Mesendoderm (in vitro differentiated cells): ENCODE data around the gene GMIP.
"Not testable (repeated sequence)": the region's sequence is repeated elsewhere in the genome, so short reads cannot be mapped to it uniquely, and the experiment has no call there.

Source experiments
- DNase-seq: peaks from one replicate; pipeline ENCODE4 v3.0.0; 2013
- H2AK5ac ChIP-seq: 2 replicates; pipeline ENCODE4 v1.6.1; 2013; ENCODE audit warnings: low read length, inconsistent platforms
- H2BK120ac ChIP-seq: 2 replicates; pipeline ENCODE4 v1.6.1; 2013; ENCODE audit warnings: low read depth, mild to moderate bottlenecking, low read length, moderate library complexity, mixed read lengths
- H2BK15ac ChIP-seq: replicated peaks from 2 replicates; pipeline ENCODE4 v1.6.1; 2013; ENCODE audit warnings: low read depth, mild to moderate bottlenecking, moderate library complexity
- H2BK5ac ChIP-seq: 2 replicates; pipeline ENCODE4 v1.6.1; 2013; ENCODE audit warnings: low read length, inconsistent platforms
- H3K18ac ChIP-seq: 2 replicates; pipeline ENCODE4 v1.6.1; 2013; ENCODE audit warnings: mild to moderate bottlenecking, low read length, mixed read lengths
- H3K23ac ChIP-seq: one replicate; pipeline ENCODE4 v1.6.1; 2013; ENCODE audit warnings: low read length
- H3K27ac ChIP-seq: 2 replicates; pipeline ENCODE4 v1.5.1; 2013; ENCODE audit warnings: low read depth, mild to moderate bottlenecking, inconsistent platforms, low read length, moderate library complexity
- H3K27me3 ChIP-seq: 2 replicates; pipeline ENCODE4 v1.6.1; 2013; ENCODE audit warnings: low read length, control low read depth, mild to moderate bottlenecking, inconsistent platforms; ENCODE audit not compliant: insufficient read depth, poor library complexity
- H3K36me3 ChIP-seq: 2 replicates; pipeline ENCODE4 v1.6.1; 2013; ENCODE audit warnings: low read length, inconsistent platforms; ENCODE audit not compliant: control insufficient read depth, insufficient read depth
- H3K4ac ChIP-seq: one replicate; pipeline ENCODE4 v1.6.1; 2013; ENCODE audit warnings: low read depth, mild to moderate bottlenecking, low read length, moderate library complexity
- H3K4me1 ChIP-seq: 2 replicates; pipeline ENCODE4 v1.6.1; 2013; ENCODE audit warnings: low read depth, low read length, inconsistent platforms; ENCODE audit not compliant: control insufficient read depth
- H3K4me2 ChIP-seq: 2 replicates; pipeline ENCODE4 v1.6.1; 2013; ENCODE audit warnings: low read length
- H3K4me3 ChIP-seq: 2 replicates; pipeline ENCODE4 v1.5.1; 2013; ENCODE audit warnings: mild to moderate bottlenecking, low read length
- H3K56ac ChIP-seq: one replicate; pipeline ENCODE4 v1.6.1; 2013; ENCODE audit warnings: low read length
- H3K79me1 ChIP-seq: 2 replicates; pipeline ENCODE4 v1.6.1; 2013; ENCODE audit warnings: low read length, inconsistent platforms
- H3K79me2 ChIP-seq: 2 replicates; pipeline ENCODE4 v1.6.1; 2013; ENCODE audit warnings: mild to moderate bottlenecking, low read length; ENCODE audit not compliant: control insufficient read depth, insufficient read depth
- H3K9ac ChIP-seq: 2 replicates; pipeline ENCODE4 v1.6.1; 2013; ENCODE audit warnings: low read length, inconsistent platforms
- H4K5ac ChIP-seq: one replicate; pipeline ENCODE4 v1.6.1; 2013; ENCODE audit warnings: low read length
- H4K8ac ChIP-seq: one replicate; pipeline ENCODE4 v1.6.1; 2013; ENCODE audit warnings: low read depth, mild to moderate bottlenecking, control low read depth, low read length, moderate library complexity
- WGBS: extraction: QIAGEN DNeasy Blood & Tissue Kit; methylation state at CpG from one replicate; pipeline ENCODE4 v1.1.7; 2013; ENCODE audit warnings: low lambda C conversion rate, missing lambda C conversion rate; ENCODE audit not compliant: insufficient coverage; ENCODE audit errors: extremely low coverage; 5-methylcytosine and 5-hydroxymethylcytosine counted together

GMIP gene

GRCh38 chr19:19686119-19686518 is 42.7 kb upstream of the GMIP start:
- not testable (repeated sequence) for H3K4me1 ChIP-seq, H4K8ac ChIP-seq, H3K56ac ChIP-seq, H3K27me3 ChIP-seq, H2BK15ac ChIP-seq, H2BK120ac ChIP-seq, H3K23ac ChIP-seq, H3K27ac ChIP-seq, DNase-seq, H3K79me2 ChIP-seq, H3K4me2 ChIP-seq, H2AK5ac ChIP-seq, H3K18ac ChIP-seq, H3K9ac ChIP-seq, H3K36me3 ChIP-seq, H2BK5ac ChIP-seq, H4K5ac ChIP-seq, H3K4ac ChIP-seq, H3K79me1 ChIP-seq, H3K4me3 ChIP-seq
- no CpG with 5 or more reads among the region's 15 CpGs for WGBS

- no peak overlapping the region for H2BK5ac ChIP-seq
- H3K4me2 ChIP-seq: no peak overlapping the region
- no peak overlapping the region for H4K8ac ChIP-seq
- no peaks in the 10 kb centered on the region for H3K4me1 ChIP-seq
- no peak overlapping the region for H4K5ac ChIP-seq
- no peak overlapping the region for H3K4ac ChIP-seq
- peaks cover 2% of the 10 kb centered on the region for H3K79me2 ChIP-seq
- H3K9ac ChIP-seq: no peak overlapping the region
- H3K4me3 ChIP-seq: no peak overlapping the region
- H3K23ac ChIP-seq: no peak overlapping the region
- no peak overlapping the region for H2AK5ac ChIP-seq
- H3K56ac ChIP-seq: no peak overlapping the region
- H3K36me3 ChIP-seq: peaks cover 4% of the 10 kb centered on the region
- no CpG with 5 or more reads among the region's 20 CpGs for WGBS
- H2BK120ac ChIP-seq: no peak overlapping the region
- DNase-seq: no peak
- H3K18ac ChIP-seq: no peak overlapping the region
- no peak overlapping the region for H3K27ac ChIP-seq
- H3K27me3 ChIP-seq: no peaks in the 10 kb centered on the region
- H3K79me1 ChIP-seq: peaks cover 6% of the 10 kb centered on the region
- no peak overlapping the region for H2BK15ac ChIP-seq
These were observed 36.0 kb upstream of the GMIP start for GRCh38 chr19:19679176-19680073.

- DNase-seq: no peak
- Histone ChIP-seq H3K9ac (no peak overlapping the region), H3K27me3 (no peaks in the 10 kb centered on the region), H3K4ac (no peak overlapping the region), H3K4me3 (no peak overlapping the region), H4K8ac (no peak overlapping the region), H3K27ac (no peak overlapping the region), H2AK5ac (no peak overlapping the region), H2BK120ac (no peak overlapping the region), H2BK15ac (no peak overlapping the region), H3K79me1 (peaks cover 6% of the 10 kb centered on the region), H3K79me2 (peaks cover 2% of the 10 kb centered on the region), H3K36me3 (peaks cover 4% of the 10 kb centered on the region), H2BK5ac (no peak overlapping the region), H3K4me1 (no peaks in the 10 kb centered on the region), H3K56ac (no peak overlapping the region), H4K5ac (no peak overlapping the region), H3K18ac (no peak overlapping the region), H3K23ac (no peak overlapping the region), H3K4me2 (no peak overlapping the region)
- no CpG with 5 or more reads among the region's 7 CpGs for WGBS
These were observed 34.1 kb upstream of the GMIP start for GRCh38 chr19:19677579-19677978.

- no peaks in the 10 kb centered on the region for H3K27me3 ChIP-seq
- no peak overlapping the region for H3K4me2 ChIP-seq
- no peak overlapping the region for H3K27ac ChIP-seq
- no peak overlapping the region for H3K4me3 ChIP-seq
- H2BK15ac ChIP-seq: no peak overlapping the region
- DNase-seq: no peak
- H3K36me3 ChIP-seq: peaks cover 3% of the 10 kb centered on the region
- no peak overlapping the region for H3K9ac ChIP-seq
- no peak overlapping the region for H4K8ac ChIP-seq
- no CpG with 5 or more reads among the region's 6 CpGs for WGBS
- no peak overlapping the region for H3K23ac ChIP-seq
- H3K18ac ChIP-seq: no peak overlapping the region
- H3K79me2 ChIP-seq: peaks cover 12% of the 10 kb centered on the region
- no peak overlapping the region for H2AK5ac ChIP-seq
- no peak overlapping the region for H3K56ac ChIP-seq
- H2BK120ac ChIP-seq: no peak overlapping the region
- H2BK5ac ChIP-seq: no peak overlapping the region
- no peak overlapping the region for H3K4ac ChIP-seq
- peaks cover 7% of the 10 kb centered on the region for H3K79me1 ChIP-seq
- no peak overlapping the region for H4K5ac ChIP-seq
- H3K4me1 ChIP-seq: no peaks in the 10 kb centered on the region
These were observed 30.9 kb upstream of the GMIP start for GRCh38 chr19:19674315-19674714.

GRCh38 chr19:19672816-19673215 is 29.4 kb upstream of the GMIP start:
- WGBS: no CpG with 5 or more reads among the region's 3 CpGs
- Histone ChIP-seq H2BK15ac (no peak overlapping the region), H3K79me1 (peaks cover 9% of the 10 kb centered on the region), H3K23ac (no peak overlapping the region), H2BK5ac (no peak overlapping the region), H3K4me2 (no peak overlapping the region), H3K36me3 (peaks cover 1% of the 10 kb centered on the region), H3K27ac (no peak overlapping the region), H4K5ac (no peak overlapping the region), H3K4me1 (no peaks in the 10 kb centered on the region), H3K56ac (no peak overlapping the region), H4K8ac (no peak overlapping the region), H3K18ac (no peak overlapping the region), H3K79me2 (peaks cover 14% of the 10 kb centered on the region), H3K4ac (no peak overlapping the region), H3K9ac (no peak overlapping the region), H2AK5ac (no peak overlapping the region), H3K27me3 (no peaks in the 10 kb centered on the region), H3K4me3 (no peak overlapping the region), H2BK120ac (no peak overlapping the region)
- DNase-seq: no peak
